ENCODE results near the gene AFF3. TPM values are rescaled to one million over a fixed set of nuclear protein-coding genes. Genes with fewer than 3 reads are reported as not detected.

The AFF3 gene
- total RNA-seq, 1 experiment from 2014 or later = 0.22 TPM

DNA sequence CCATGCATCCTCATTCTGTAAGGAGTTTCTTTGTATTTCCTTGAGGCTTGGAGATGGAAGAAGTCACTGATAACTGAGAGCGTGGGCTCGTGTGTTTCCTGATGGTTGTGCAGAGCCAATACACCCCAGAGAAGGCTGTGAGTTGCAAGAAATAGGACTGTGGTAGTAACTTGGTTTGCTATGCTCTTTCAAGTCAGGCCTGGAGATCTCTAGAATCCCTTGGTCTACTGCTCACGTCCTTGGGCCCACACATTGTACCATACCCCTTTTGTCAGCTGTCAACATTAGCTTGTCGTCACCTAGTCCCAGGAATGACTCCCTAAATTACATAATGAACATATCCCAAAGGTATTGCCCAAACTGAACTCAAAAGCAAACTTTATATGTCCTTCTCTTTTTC lies 414.2 kb downstream of the AFF3 start:
- Histone ChIP-seq H4K20me1 (ENCODE audit: control insufficient read depth, insufficient read depth, insufficient read length) (no peaks in the 10 kb centered on the region), H3K79me1 (ENCODE audit: insufficient read depth, low read depth, low read length, poor library complexity, severe bottlenecking) (no peaks in the 10 kb centered on the region), H3T11ph (ENCODE audit: low read length) (no peak overlapping the region), H3K4ac (ENCODE audit: low read depth, low read length) (no peak overlapping the region), H3K9ac (ENCODE audit: extremely low read depth, insufficient read length, low read length) (no peak overlapping the region), H3K27me3 (ENCODE audit: insufficient read depth, low read length) (no peaks in the 10 kb centered on the region), H2AK5ac (ENCODE audit: insufficient read length, low read length) (no peak overlapping the region), H4K91ac (ENCODE audit: insufficient read length, low read depth, low read length) (no peak overlapping the region), H3K9me3 (ENCODE audit: control insufficient read depth, low read depth, low read length) (no peaks in the 10 kb centered on the region), H3K56ac (ENCODE audit: insufficient read length, low read depth, low read length) (no peak overlapping the region), H3K18ac (ENCODE audit: insufficient read length, low read depth, low read length) (no peak overlapping the region), H3K23ac (ENCODE audit: insufficient read length, low read depth, low read length) (no peak overlapping the region), H3K4me2 (ENCODE audit: insufficient read depth, insufficient read length, low read length) (no peak overlapping the region), H3K14ac (ENCODE audit: insufficient read depth, low read length) (no peak overlapping the region), H3K23me2 (ENCODE audit: insufficient read length, low read depth, low read length, poor library complexity, severe bottlenecking) (no peaks in the 10 kb centered on the region), H4K5ac (ENCODE audit: insufficient read length, low read depth, low read length) (no peak overlapping the region), H3K79me2 (ENCODE audit: insufficient read depth, low read length) (no peaks in the 10 kb centered on the region), H2BK20ac (ENCODE audit: low read depth, low read length, poor library complexity, severe bottlenecking) (no peak overlapping the region), H3K27ac (ENCODE audit: insufficient read length, low read depth, low read length) (no peak overlapping the region), H2BK12ac (ENCODE audit: insufficient read length, low read depth, low read length) (no peak overlapping the region), H2AFZ (ENCODE audit: low read length) (no peak overlapping the region), H2BK5ac (ENCODE audit: insufficient read length, low read length) (no peak overlapping the region), H3K4me1 (ENCODE audit: insufficient read depth, low read length) (no peaks in the 10 kb centered on the region; the same call in 1 of the 2 replicates), H2BK15ac (ENCODE audit: low read depth, low read length) (no peak overlapping the region), H2BK120ac (ENCODE audit: low read depth, low read length, poor library complexity, severe bottlenecking) (no peak overlapping the region), H4K8ac (replicated peaks; ENCODE audit: insufficient read length, low read depth, low read length) (no peak overlapping the region)
- H3K27ac Mint-ChIP-seq = no peak overlapping the region; a peak in 1 of 7 replicates
- no peak for DNase-seq
- H3K4me1 Mint-ChIP-seq = peaks cover 2 to 3% of the 10 kb centered on the region in 2 experiments; a peak in 1 of 4 replicates
- no CpG with 5 or more reads among the region's 4 CpGs for WGBS (ENCODE audit: extremely low coverage, insufficient read length, low lambda C conversion rate)
- TF ChIP-seq, protein P1, sequence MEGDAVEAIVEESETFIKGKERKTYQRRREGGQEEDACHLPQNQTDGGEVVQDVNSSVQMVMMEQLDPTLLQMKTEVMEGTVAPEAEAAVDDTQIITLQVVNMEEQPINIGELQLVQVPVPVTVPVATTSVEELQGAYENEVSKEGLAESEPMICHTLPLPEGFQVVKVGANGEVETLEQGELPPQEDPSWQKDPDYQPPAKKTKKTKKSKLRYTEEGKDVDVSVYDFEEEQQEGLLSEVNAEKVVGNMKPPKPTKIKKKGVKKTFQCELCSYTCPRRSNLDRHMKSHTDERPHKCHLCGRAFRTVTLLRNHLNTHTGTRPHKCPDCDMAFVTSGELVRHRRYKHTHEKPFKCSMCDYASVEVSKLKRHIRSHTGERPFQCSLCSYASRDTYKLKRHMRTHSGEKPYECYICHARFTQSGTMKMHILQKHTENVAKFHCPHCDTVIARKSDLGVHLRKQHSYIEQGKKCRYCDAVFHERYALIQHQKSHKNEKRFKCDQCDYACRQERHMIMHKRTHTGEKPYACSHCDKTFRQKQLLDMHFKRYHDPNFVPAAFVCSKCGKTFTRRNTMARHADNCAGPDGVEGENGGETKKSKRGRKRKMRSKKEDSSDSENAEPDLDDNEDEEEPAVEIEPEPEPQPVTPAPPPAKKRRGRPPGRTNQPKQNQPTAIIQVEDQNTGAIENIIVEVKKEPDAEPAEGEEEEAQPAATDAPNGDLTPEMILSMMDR (conservative IDR thresholded peaks at IDR 0.05) = no peak
- H3K27me3 Mint-ChIP-seq (ENCODE audit: low read depth) = no peaks in the 10 kb centered on the region
- H3K9me3 Mint-ChIP-seq = no peaks in the 10 kb centered on the region; a peak in 1 of 5 replicates
- H3K36me3 Mint-ChIP-seq (ENCODE audit: insufficient read depth in 1 of 3, low read depth in 3 of 3) = no peaks in the 10 kb centered on the region; a peak in 1 of 7 replicates
- no peak overlapping the region for H3K4me3 Mint-ChIP-seq
